Activated T-cell treated with anti-CD3 and anti-CD28 coated beads for 24 hours (primary cell): ENCODE data around the gene FAM53A.

ENCODE experiments used
- DNase-seq: peaks from one replicate; pipeline ENCODE4 v3.0.0-alpha.2; 2020; ENCODE audit warnings: low read depth

FAM53A gene

GRCh38 chr4:1603413-1604135 lies 80.5 kb downstream of the FAM53A start:
- DNase-seq = no peak

DNA sequence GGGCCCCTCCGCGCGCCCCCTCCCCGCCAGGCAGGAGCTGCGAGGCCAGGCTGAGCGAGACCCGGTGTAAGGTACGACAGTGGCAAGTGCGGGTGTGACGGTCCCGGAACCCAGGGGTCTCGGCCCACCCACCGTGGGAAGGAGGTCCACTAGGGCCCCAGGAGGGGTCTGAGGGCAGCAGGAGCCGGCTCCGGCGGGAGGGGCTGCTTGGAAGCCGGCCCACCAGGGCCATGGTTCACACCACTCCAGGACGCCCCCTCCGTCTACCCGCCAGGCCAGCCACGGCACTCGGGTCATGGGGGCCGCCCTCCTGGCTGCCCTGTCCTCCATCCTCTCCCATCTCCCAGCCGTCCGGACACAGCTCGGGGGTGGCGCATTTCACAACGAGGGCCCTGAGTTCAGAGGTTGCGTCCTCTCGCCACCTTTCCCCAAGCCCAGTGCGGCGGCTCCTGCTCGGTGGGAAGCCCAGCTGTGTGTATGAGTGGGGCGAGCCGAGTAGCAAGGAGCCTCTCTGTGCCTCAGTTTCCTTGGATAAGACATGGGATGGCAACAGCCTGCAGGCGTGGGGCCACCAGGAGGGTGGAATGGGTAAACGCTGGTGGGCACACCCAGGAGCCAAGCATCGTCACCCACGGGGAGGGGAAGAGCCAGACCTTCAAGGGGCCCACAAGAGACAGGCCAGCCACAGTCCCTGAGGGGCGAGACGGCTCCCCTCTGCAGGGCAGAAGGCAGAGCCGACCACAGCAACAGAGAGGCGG lies 81.3 kb downstream of the FAM53A start:
- no peak for DNase-seq

GRCh38 chr4:1601852-1602654 lies 82.1 kb downstream of the FAM53A start:
- no peak for DNase-seq

GRCh38 chr4:1601533-1601835 lies 82.6 kb downstream of the FAM53A start:
- no peak for DNase-seq

DNA sequence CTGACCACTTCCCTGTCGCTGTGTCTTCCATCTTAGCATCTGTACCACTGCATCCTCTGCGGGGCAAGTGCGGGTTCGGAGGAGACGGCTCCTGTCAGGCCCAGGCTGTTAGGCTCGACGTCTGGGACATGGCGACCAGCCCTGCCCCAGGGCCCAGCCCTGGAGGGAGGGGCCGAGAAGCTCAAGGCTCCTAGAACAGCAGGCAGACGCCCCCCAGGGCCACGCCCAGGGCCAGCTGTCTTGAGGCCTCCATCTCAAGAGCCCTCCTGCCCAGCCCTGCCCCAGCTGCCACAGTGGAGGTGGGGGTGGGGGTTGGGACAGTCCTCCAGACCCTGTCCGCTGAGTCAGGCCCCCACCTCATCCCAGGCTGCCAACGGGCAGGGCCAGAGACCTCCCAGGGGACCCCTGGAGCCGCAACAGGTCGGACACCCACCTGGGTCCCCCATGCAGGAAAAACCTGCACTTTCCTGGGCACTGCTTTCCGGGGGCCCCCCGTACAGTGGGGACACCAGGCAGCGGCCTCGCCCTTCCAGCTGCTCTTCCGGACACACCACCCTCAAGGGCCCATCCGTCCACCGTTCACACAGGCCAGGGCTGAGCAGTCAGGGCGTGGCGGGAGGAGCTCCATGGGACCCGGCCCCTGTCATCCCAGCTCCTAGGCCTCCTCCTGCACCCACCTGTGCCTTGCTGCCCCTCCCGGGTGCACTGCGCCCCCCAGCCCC lies 83.1 kb downstream of the FAM53A start:
- DNase-seq = no peak

DNA sequence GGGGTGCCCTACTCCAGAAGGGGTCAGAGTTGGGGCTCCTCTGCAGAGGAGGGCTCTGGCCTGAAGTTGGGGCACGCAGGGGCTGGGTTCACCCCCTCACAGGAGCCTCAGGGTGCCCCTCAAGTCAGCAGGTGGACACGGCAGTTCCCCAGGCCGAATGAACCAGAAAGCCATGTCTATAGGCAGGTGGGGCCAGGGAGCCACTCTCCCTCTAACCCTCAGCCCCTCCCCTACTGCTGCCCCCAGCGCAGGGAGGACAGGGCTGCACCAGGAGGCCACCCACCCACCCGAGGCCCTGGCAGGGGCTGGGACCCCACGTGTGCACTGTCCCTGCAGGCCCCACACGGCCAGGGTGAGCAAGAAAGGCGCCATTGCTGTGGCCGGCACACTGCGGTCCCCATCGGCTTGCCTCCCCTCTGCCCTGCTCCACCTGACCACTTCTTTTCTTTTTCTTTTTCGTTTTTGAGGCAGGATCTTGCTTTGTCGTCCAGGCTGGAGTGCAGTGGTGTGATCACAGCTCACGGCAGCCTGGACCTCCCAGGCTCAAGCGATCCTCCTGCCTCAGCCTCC lies 83.8 kb downstream of the FAM53A start:
- DNase-seq = no peak

DNA sequence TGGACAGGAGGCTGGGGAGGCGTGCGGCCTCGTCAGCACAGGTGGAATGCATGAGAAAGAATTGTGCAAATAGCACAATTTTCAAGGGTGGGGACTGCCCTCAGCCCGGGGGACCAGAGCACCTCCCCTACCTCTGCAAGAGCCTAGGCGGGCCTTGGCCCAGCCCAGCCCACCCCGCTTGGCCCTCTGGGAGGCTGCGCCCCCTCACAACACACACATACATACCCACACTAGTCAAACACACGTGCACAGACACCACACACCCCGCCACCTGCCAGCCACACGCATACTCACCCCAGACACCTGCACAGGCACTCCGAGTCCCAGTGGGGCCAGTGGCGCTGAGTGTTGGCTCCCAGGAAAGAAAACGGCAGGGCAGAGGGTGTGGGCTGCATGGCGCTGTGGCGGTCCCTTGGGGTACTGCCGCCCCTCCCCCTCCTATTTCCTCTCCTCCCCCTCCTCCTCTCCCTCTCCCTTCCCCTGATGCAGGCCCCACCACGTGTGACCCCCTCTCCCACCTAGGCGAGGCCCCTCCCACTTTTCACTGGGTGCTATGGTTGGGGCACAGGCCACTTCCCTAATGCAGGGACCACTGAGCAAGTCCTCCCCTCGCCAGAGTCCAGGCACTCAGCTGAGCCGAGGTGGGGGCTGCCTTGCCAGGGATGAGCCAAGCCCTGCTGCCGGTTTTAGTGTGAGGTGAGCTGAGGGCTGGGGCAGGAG lies 84.5 kb downstream of the FAM53A start:
- DNase-seq = no peak

- no peak for DNase-seq
Observed at GRCh38 chr4:1599026-1599481, 85.1 kb downstream of the FAM53A start.

GRCh38 chr4:1598206-1599025 lies 85.7 kb downstream of the FAM53A start:
- DNase-seq = no peak

DNA sequence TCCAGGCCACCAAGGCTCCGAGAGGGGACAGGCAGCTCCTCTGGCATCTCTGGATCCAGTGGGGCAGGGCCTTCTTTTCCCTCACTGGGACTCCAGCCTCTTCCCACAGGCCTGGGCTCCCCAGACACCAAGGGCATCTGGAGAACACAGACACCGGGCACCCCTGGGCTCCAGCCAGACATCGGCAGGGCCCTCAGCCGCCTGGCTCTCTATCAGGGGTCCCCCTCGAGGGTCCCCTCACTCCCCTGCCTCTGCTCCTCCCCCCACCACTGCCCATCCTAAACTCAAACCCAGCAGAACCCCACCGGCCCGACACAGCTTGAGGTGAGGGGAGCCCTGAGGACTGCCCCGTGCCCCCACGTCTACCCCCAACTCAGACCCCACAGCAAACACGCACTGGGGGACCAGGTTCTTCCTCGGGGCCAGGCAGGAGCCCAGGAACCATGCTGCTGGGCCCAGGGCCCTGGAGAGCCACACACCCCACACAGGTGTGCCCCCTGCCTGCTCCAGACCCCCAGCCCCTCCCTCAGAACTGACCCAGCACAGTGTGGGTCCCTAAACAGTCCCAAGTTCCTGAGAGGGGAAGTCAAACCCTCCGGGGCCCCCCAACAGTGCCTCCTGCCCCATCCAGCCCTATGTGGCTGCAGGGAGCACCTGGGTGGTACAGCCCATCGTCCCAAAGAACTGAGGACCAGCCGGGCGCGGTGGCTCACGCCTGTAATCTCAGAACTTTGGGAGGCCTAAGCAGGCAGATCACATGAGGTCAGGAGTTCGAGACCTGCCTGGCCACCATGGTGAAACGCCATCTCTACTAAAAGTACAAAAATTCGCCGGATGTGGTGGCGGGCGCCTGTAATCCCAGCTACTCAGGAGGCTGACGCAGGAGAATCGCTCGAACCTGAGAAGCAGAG lies 86.8 kb downstream of the FAM53A start:
- DNase-seq = no peak

DNA sequence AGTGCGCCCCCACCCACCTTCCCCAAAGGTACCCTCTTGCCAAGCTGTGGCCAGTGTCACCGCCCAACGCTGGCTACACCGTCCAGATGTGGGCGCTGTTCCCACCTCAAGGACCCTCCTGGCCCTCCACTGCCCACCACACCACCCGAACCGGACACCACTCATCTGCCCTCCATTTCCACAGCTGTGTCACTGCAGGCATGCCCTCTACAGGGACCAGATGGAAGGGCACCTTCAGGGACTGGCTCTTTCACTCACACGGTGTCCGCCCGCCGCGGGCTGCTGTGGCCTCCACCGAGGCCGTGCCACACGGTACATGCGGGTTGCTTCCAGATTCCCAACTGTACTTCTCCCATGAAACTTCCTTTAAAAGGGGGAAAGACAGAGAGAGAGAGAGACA lies 87.7 kb downstream of the FAM53A start:
- DNase-seq = no peak

GRCh38 chr4:1595789-1596325 lies 88.3 kb downstream of the FAM53A start:
- no peak for DNase-seq

- no peak for DNase-seq
Observed at GRCh38 chr4:1594871-1595788, 89.0 kb downstream of the FAM53A start.

DNA sequence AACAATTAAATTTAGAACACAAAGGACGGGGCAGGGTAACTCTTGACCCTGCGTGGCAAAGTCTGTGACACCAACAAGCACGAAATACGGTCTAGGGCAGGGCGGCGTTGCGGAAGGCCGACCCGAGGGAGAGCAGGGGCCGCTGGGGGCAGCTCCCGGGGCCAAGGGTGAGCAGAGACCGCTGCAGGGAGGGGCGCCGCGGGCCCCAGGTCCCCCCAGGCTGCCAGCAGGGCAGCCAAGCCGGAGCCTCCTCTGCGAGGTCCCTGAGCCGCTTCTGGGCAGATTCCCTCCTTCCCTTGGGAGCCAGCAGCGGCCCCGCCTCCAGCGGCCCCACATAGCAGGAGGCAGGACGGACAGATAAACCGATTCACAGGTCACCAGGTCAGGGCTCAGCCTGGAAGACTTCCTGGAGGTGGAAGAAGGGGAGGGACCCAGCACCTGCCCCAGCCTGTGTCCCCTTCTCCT lies 90.2 kb downstream of the FAM53A start:
- DNase-seq = no peak

DNA sequence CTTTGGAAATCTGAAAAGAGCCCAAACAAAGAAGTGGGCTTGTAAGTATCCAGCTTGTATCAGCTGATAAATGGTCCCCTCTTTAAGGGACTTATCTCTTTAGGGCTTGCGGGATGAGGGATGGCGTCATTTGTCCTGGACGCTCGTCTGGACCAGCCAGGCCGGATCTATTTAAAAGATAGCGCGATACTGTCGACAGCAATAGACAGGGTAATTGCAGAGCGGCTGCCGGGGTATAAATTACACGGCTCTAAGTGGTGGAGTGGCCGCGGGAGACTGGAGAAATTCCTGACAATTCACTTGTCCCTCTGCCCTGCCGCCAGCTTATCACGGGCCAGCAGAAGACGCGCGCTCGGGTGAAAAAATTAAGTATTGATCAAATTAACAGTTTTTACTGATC lies 90.7 kb downstream of the FAM53A start:
- no peak for DNase-seq

DNA sequence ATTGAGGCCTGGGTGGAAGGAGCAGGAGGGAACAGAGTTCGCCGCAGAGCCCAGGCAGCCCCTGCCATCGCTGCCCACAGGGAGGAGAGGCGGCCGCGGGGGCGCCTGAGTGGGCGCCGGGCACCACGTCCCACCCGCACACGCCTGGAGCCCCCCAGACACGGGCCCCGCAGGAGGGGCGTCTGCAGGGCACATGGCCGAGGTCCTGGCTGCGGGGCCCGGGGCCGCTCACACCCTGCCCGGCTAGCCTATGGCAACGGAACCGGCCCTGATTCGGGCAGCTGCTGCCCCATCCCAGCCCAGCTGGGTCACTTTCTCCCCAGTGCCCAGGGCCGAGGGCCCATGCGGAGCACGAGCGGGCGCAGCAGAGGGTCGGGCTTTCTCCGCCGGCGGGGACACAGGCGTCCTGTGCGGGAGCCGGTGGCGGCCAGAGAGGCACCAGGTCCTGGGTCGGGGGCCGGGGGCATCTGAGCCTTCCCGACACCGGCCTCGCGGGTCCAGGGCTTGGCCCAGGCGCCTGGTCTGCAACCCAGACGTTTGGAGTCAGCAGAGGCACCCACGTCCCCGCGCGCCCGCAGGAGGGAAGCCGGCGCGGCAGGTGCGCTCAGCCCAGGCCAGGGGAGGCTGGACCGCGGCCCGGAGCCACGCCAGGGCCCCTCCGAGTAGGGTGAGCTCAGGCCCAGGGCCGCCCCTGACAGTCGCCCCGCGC lies 91.2 kb downstream of the FAM53A start:
- no peak for DNase-seq

DNA sequence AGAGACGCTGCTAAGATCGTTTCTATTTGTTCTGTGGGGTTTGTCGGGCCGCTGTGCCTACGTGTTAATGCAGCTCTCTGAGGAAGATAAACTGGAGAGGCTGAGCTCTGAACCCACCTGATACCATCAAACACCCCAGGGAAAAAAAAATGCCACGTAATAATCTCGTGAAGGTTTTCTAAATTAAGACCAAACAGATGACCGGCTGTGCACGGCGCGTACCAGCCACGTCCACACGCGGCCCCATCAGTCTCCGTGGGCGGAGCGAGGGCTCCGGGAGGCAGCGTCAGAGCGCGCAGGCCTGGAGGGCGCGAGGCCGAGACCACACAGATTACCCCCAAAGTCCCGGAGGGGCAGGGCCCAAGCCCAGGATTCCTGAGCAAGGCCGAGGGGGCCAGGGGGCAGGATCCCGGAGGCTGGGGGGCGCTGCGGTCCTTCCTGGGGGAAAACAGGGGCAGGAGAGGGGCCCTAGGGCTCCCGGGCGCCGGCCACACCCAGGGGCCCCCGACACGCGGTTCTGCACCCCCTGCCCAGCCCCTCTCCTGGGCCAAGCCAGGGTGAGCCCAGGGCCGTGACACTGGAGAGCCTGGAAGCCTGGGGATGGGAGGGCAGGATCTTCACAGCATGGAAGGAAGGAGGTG lies 91.9 kb downstream of the FAM53A start:
- DNase-seq = no peak
